NCI-H2196 (cell line): ENCODE results near the gene NT5M.

ENCODE experiments used
- DNase-seq: peaks from one replicate; lab custom pipeline; 2025; ENCODE audit not compliant: unreplicated experiment; lab: John Stamatoyannopoulos, UW

The NT5M gene

GRCh38 chr17:17353625-17354484 lies 50.7 kb downstream of the NT5M start:
- no peak for DNase-seq

DNA sequence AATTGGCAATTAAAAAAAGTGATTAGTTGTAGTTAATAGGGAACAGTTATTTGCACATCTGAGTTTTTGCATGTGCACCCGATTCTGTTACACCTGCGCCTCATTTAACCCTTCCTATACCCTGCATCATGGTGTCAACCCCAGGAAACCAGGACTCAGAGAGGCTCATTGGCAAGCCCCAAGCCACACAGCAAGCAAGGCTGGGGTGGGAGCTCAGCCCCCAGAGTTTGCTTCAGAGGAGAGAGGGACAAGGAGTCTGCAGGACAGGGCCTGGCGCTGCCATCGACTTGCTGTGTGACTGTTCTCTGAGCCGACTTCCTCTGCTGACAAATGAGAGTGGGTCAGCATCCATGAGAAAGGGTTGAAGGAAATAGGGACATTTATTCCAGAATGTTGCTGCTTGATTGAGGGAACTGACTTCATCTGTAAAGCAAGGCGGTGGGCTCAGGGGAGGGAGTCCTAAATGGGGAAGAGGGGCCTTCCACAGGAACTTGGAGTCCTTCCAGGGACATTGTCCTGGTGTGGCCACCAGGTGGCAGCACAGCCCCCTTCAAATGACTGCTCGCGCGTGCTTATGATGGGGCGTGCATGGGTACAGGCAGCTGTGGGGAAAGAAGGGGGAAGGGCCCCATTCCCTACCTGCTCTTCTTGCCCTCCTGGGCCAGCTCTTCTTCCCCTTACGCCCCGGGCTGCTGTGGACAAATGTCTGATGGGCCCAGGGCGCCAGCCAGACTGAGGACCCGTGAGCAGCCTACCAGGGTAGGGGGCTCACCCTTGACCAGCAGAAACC lies 51.6 kb downstream of the NT5M start:
- DNase-seq = peak; percentile 63

GRCh38 chr17:17355426-17355825 lies 52.3 kb downstream of the NT5M start:
- DNase-seq = no peak

DNA sequence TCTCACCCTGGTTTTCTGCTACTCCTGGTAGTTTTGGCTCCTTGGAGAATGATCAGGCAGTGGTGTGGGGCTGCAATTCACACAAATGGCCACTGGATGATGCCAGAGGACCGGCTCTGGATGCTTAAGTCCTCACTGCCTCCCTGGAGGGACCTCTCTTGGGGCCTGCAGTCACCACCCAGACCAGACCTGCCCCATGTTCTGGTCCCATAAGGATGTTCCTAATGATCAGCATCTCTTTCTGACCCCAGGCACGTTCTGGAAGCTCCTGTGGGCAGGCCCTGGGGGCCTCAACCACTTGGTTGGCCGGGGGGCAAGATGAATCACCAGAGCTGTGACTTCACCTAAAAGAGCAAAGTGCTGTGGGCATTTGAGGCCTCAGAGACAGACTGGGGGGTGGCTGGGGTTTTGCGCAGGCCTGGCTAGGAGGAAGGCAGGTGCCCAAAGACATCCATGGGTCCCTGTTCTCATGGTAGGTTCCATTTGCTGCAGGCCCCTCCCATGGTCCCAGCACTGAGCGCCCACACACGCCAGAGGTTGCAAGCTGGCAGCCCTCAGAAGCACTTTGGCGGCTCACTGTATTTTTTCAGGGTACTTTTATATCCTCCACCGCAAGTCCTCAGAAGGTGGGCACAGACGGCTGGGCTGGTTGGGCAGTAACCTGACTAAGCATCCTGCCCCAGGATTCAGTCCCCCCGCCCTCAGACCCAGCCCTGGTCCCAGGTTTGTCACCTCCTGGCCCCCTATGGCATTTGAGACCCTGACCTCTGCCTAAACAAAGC lies 53.2 kb downstream of the NT5M start:
- DNase-seq = peak; percentile 57

- no peak for DNase-seq
These were observed 53.7 kb downstream of the NT5M start for GRCh38 chr17:17356931-17357270.

GRCh38 chr17:17358060-17358751 lies 55.0 kb downstream of the NT5M start:
- DNase-seq = no peak

DNA sequence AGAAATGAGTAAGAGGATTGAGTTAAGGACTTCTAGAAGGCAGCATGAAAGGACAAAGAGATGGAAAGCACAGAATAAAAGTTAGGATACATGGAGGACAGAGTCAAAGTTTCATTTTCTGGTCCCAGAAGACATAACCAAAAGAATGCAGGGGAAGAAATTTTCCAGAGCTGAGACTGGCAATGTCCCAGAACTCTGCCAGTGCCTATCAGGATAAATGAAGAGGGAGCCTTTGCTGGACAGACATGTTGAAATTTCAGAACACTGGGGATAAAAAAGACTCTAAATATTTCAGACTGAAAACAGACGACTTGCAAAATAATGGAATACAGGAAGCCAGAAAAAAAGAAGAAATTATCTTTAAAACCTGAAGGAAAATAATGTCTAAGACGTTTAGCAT lies 55.7 kb downstream of the NT5M start:
- DNase-seq = no peak

GRCh38 chr17:17359271-17359670 lies 56.1 kb downstream of the NT5M start:
- DNase-seq = no peak

GRCh38 chr17:17360087-17360730 lies 57.0 kb downstream of the NT5M start:
- DNase-seq = no peak

GRCh38 chr17:17361543-17361866 lies 58.3 kb downstream of the NT5M start:
- no peak for DNase-seq

GRCh38 chr17:17361867-17362539 lies 58.8 kb downstream of the NT5M start:
- no peak for DNase-seq

GRCh38 chr17:17362540-17362930 lies 59.4 kb downstream of the NT5M start:
- DNase-seq = no peak

DNA sequence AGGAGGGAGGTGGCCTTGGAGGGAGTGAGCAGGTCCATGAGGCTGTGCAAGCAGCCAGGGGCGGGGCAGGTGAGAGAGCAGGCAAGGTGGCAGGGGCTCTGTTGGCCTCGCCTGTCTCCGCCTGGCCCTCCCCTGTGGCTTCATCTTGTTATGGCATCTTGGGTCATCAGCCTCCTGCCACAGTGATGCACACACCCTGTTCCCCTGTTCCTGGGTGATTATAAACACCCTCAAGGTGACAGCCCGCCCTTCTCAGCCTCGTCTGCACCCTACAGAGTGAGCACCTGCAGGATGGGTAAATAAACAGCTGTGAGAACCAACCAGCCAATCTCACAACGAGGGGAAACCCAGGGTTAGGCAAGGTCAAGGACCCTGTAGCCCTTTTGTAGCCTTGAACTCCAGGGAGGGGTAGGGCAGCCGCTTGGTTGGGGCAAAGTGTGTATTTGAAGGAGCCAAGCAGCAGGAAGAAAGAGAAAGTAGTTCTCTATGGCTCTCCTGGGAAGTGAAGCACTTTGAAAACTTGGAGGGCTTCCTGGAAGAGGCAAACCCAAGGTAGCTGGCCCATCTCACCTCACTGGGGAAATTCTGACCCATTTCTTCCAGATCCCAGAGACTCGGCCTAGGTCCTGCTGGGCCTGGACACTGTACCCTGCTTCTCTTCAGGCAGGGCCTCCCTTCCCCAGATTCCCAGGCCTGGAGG lies 60.6 kb downstream of the NT5M start:
- no peak for DNase-seq

- DNase-seq = no peak
These were observed 61.1 kb downstream of the NT5M start for GRCh38 chr17:17364338-17364667.

GRCh38 chr17:17365476-17366110 lies 62.4 kb downstream of the NT5M start:
- no peak for DNase-seq

DNA sequence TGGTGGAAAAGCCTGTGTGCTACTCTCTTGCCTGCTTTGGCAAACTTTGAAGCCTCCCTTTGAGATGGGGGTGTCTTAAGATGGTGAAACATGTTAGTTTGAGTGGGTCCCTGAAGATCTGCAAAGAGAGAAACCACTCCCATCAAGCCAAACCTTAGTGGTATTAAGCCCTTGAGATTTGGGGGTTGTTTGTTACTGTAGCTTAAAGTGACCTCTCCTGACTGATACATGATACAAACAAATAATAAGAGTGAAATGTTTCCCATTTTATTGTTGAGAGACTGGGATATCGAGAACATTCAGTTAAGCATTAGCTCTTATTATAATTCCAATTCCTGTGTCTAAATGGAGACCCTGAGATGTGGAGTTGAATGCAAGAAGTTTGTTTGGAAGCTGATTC lies 63.1 kb downstream of the NT5M start:
- no peak for DNase-seq

DNA sequence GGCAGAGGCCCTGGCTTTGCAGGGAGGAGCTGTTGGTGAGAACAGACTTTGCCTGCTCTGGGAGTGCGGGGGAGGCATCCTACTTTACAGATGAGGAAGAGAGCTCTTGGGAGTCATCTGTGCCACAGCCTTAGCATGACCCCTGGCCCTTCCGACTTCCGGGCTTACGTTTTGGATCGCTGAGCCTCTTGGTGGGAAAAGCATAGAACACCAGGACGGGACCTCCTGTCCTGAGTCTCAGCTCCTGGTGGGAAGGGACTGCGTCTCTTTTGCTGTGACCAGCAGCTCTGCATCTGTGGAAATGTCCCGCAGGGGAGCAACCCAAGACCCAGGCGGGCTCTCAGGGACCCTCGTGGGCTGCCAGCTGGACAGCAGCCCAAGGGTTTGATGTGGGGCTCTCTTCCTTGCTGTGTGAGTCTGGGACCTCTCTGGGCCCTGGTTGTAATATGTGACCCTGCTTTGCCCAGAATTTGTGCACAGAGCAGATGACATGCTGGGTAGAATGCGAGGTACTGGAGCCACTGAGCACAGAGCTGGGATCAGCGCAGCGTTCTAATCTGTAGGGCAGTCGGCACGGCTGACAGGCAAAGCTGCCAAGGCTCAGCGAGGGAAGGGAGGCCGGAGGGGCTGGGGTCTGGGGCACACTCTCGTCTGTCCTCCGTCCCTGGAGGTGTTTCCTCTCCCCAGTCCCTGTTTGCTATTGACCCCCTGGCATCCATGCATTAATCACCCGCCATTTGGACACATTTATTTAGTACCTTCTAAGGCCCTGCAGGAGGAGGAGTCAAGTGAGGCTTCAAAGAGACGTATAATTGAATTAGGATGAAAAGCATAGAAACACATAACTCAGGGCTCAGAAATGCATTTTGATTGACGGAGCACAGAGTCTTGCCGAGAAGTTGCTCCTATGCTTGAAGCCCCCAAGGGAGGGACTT lies 64.0 kb downstream of the NT5M start:
- DNase-seq = no peak

- DNase-seq = no peak
These were observed 64.8 kb downstream of the NT5M start for GRCh38 chr17:17367931-17368330.
